Measurements from ENCODE around the gene USH2A. TPM values are rescaled to one million over a fixed set of nuclear protein-coding genes. Genes with fewer than 3 reads are reported as not detected.

Gene USH2A
- total RNA-seq, 4 donors from 2014 or later = 0.03 to 0.25 TPM; not detected in 2

DNA sequence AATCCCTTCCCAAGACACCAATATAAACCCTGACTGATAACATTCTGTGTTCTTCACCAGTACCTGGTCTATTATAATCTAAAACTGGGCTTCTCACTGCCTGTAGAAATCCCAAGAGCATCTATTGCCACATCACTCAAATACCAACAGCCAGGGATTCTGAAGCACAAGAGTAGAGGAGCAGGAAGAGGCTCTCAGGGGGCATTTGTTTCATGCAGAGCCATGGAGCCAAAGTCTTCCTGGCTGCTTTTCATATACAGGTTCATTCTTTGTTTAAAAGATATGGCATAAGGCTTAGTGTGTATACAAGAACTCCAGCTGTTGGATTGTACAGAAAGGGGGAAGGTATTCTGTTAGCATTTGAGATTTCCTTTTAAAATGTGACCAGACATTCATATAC, 38.2 kb upstream of the USH2A start:
- intact Hi-C loops (cut with DNase I; ENCODE audit: low total_unique reads) = no loop called here
- DNase-seq (ENCODE audit: low spot score in 2 of 2) = no peak
- TF ChIP-seq POLR2A (IDR thresholded peaks at IDR 0.05) = no peak
- TF ChIP-seq, protein P1, sequence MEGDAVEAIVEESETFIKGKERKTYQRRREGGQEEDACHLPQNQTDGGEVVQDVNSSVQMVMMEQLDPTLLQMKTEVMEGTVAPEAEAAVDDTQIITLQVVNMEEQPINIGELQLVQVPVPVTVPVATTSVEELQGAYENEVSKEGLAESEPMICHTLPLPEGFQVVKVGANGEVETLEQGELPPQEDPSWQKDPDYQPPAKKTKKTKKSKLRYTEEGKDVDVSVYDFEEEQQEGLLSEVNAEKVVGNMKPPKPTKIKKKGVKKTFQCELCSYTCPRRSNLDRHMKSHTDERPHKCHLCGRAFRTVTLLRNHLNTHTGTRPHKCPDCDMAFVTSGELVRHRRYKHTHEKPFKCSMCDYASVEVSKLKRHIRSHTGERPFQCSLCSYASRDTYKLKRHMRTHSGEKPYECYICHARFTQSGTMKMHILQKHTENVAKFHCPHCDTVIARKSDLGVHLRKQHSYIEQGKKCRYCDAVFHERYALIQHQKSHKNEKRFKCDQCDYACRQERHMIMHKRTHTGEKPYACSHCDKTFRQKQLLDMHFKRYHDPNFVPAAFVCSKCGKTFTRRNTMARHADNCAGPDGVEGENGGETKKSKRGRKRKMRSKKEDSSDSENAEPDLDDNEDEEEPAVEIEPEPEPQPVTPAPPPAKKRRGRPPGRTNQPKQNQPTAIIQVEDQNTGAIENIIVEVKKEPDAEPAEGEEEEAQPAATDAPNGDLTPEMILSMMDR (IDR thresholded peaks at IDR 0.05) = no peak
- no peak overlapping the region for H3K4me3 ChIP-seq (ENCODE audit: low read depth, poor library complexity, severe bottlenecking)

DNA sequence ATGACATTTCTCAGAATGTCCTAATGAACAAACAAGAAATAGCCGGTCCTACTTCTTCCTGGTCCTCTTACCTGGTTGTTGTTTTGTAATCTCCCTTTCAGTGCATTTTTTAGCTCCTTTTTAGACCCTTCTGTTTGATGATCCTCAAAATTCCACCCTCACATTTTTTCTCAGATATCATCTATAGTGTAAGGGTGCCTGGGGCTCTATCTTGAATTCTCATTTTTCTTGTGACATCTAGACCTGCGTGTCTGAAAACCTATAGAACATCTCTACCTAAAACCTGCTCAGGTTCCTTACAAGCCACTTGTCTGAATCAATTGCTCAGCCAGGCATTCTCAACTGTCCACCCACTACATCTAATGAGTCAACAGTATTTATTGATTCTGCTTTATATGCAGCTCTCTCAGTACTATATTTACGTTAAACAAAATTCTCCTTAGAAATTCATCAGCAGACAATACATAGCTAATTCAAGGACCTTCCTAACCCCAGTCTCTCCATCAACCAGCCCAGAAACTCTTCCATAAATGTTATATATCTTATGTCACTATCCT, 36.5 kb upstream of the USH2A start:
- WGBS, 2 donors = 68 to 74% methylated on average over 3 of the region's 3 CpGs
- DNase-seq (ENCODE audit: low spot score in 2 of 2) = no peak
- H3K4me3 ChIP-seq (ENCODE audit: low read depth, poor library complexity, severe bottlenecking) = no peak overlapping the region
- TF ChIP-seq, protein P1 (IDR thresholded peaks at IDR 0.05) = no peak
- no peak for TF ChIP-seq POLR2A (IDR thresholded peaks at IDR 0.05)
- intact Hi-C loops (cut with DNase I; ENCODE audit: low total_unique reads) = no loop called here

DNA sequence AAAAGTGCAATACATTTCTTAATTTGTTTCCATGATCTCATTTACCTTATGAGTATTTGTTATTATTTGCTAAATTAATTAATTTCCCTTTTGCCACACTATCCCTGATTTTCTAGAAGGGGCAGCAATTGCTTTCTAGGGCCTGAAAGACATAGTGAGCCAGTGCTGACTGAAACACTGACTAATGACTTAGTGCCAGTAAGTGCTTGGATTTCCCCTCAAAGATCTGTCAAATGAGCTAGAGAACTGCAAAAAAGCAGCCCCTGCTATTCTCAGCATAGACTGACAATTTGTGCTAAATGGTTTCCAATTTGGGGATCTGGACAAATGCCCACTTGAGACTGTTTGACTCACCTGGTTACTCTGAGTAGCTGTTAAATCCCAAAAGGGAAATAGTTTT, 35.6 kb upstream of the USH2A start:
- intact Hi-C loops (cut with DNase I; ENCODE audit: low total_unique reads) = no loop called here
- TF ChIP-seq, protein P1 (IDR thresholded peaks at IDR 0.05) = no peak
- no peak for TF ChIP-seq POLR2A (IDR thresholded peaks at IDR 0.05)
- H3K4me3 ChIP-seq (ENCODE audit: low read depth, poor library complexity, severe bottlenecking) = no peak overlapping the region
- DNase-seq (ENCODE audit: low spot score in 2 of 2) = no peak

DNA sequence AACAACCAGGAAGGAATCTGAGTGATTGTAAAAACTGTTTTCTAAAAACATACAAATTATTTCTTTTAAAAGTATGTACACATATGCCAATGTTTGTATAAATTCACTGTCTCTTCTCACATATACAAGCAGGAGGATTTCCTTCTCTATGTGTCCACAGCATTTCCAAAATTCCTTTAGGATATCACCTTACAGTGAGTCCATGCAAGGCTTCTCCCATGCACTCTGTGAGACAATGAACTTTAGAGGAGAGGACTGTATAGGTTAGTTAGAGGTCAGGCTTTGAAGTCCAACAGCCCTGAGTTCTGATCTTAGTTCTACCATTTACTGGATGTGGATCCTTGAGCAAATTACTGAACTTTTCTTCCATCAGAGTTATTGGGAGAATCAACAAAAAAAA, 34.1 kb upstream of the USH2A start:
- DNase-seq (ENCODE audit: low spot score in 2 of 2) = no peak
- intact Hi-C loops (cut with DNase I; ENCODE audit: low total_unique reads) = no loop called here

DNA sequence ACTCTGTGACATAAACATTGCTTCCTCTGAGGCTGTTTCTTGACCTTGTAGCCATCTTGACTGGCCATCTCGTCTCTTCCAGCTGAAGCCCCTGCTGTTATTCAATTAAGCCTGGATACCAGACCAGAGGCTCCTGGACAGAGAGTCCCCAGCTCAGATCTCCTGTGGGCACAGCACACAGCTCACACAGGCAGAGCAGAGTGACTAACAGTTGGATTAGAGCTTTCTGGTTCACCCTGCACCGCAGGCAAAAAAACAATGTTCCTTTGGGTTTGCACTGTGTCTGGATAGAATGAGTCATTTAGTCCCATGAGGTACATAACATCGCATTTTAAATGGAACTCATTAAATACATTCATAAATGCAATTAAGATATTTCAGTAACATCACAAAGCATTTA, 33.4 kb upstream of the USH2A start:
- H3K4me3 ChIP-seq (ENCODE audit: low read depth, poor library complexity, severe bottlenecking) = no peak overlapping the region
- no peak for TF ChIP-seq POLR2A (IDR thresholded peaks at IDR 0.05)
- TF ChIP-seq, protein P1 (IDR thresholded peaks at IDR 0.05) = no peak
- intact Hi-C loops (cut with DNase I; ENCODE audit: low total_unique reads) = no loop called here
- WGBS, 2 donors = 57% methylated on average over 3 of the region's 3 CpGs
- DNase-seq (ENCODE audit: low spot score in 2 of 2) = no peak

More for the DNA sequence above, 34.1 kb upstream of the USH2A start:
- no peak for TF ChIP-seq POLR2A (IDR thresholded peaks at IDR 0.05)
- TF ChIP-seq, protein P1 (IDR thresholded peaks at IDR 0.05) = no peak
- H3K4me3 ChIP-seq (ENCODE audit: low read depth, poor library complexity, severe bottlenecking) = no peak overlapping the region

DNA sequence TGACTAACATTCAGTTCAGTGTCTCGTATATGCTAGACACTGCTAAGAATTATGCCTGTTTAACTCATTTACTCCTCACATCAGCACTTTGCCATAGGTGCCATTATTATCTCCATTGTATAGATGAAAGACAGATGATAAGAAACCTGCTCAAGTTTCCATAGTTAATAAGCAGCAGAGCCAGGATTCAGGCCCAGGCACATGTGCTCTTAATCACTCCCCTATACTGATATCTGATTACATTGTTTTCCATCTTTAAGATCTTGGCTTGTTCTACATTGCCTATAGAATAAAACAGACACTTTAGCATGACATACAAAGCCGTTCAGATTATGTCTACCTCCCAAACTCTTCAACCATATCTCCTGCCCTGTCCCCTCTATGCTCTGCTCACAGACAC, 30.5 kb upstream of the USH2A start:
- H3K4me3 ChIP-seq (ENCODE audit: low read depth, poor library complexity, severe bottlenecking) = no peak overlapping the region
- intact Hi-C loops (cut with DNase I; ENCODE audit: low total_unique reads) = no loop called here
- 24 to 28% methylated on average over 2 of the region's 2 CpGs for WGBS, 2 donors
- TF ChIP-seq, protein P1 (IDR thresholded peaks at IDR 0.05) = no peak
- no peak for TF ChIP-seq POLR2A (IDR thresholded peaks at IDR 0.05)
- DNase-seq (ENCODE audit: low spot score in 2 of 2) = no peak

Measured in lower leg skin (tissue), 4 donors.